Tibial artery (tissue), 4 donors: ENCODE results near the gene SEPTIN12.
A peak's percentile ranks its signal among the peaks of the same experiment; 100 is the strongest.

Source experiments
- DNase-seq, 2 donors: peaks; one replicate each; pipeline ENCODE4 v3.0.0-alpha.2; 2019
- H3K27ac ChIP-seq, 2 donors: fragments of 200-600 bp; sonication (generic) in 1 of 2; 1 replicate in 1 of 2; 2 replicates in 1 of 2; pipeline ENCODE4 v1.5.1; 2018 to 2019; ENCODE audit warnings: mild to moderate bottlenecking in 1 of 2
- H3K27me3 ChIP-seq, 2 donors: fragments of 200-600 bp; sonication (generic) in 1 of 2; one replicate each; pipeline versions ENCODE4 v1.5.1 to v1.6.0; 2016 to 2019
- H3K36me3 ChIP-seq, 3 donors: fragments of 200-600 bp; sonication (generic) in 2 of 3; one replicate each; pipeline ENCODE4 v1.5.1; 2016 to 2019; ENCODE audit warnings: mild to moderate bottlenecking in 2 of 3
- H3K4me1 ChIP-seq, 4 donors: fragments of 200-600 bp; sonication (generic) in 2 of 4; 1 replicate in 3 of 4; 2 replicates in 1 of 4; pipeline ENCODE4 v1.5.1; 2016 to 2019
- H3K4me3 ChIP-seq, 2 donors: fragments of 200-600 bp; sonication (generic) in 1 of 2; 1 replicate in 1 of 2; 2 replicates in 1 of 2; pipeline ENCODE4 v1.5.1; 2018 to 2019; ENCODE audit warnings: mild to moderate bottlenecking in 2 of 2
- H3K9me3 ChIP-seq, 3 donors: fragments of 200-600 bp; sonication (generic) in 1 of 3; one replicate each; pipeline ENCODE4 v1.5.1; 2016 to 2019
- intact Hi-C: fragments of 100-400 bp; cut with DNase I; formaldehyde crosslinking; loops from one replicate; pipeline ENCODE4 v1.15.0; 2023; ENCODE audit warnings: low total_unique reads
- TF ChIP-seq, protein P1 (sequence below), 2 experiments: fragments of 200-600 bp in 1 of 2; fragments of 450-650 bp in 1 of 2; IDR thresholded peaks; one replicate each; pipeline ENCODE4 v1.5.1; 2017 to 2019; ENCODE audit warnings: antibody characterized with exemption in 2 of 2, mild to moderate bottlenecking in 1 of 2, moderate library complexity in 1 of 2

SEPTIN12 gene

DNA sequence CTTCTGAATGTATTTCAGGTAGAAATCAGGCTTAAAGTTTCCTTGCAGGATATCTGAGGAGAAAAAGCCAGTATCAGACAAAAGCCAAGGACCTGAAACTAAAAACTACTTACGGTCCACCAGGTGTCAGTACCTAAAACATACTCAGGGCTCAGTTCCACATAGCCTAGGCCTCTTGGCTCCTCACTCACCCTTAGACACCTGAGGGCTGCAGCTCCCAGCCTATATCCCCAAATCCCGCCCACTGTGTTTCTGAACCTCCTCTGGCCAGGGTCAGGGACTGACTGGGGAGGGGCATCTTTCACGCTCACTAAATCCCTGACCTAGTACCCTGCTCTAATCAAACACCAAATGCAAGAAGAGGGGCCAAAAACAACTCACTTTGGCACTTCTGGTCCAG is 23.1 kb upstream of the SEPTIN12 start:
- peaks cover 60 to 99% (median 83%) of the 10 kb centered on the region in 3 donors for H3K36me3 ChIP-seq
- no peak overlapping the region for H3K27ac ChIP-seq
- DNase-seq = no peak
- no peaks in the 10 kb centered on the region for H3K27me3 ChIP-seq
- H3K9me3 ChIP-seq = no peaks in the 10 kb centered on the region
- TF ChIP-seq, protein P1, sequence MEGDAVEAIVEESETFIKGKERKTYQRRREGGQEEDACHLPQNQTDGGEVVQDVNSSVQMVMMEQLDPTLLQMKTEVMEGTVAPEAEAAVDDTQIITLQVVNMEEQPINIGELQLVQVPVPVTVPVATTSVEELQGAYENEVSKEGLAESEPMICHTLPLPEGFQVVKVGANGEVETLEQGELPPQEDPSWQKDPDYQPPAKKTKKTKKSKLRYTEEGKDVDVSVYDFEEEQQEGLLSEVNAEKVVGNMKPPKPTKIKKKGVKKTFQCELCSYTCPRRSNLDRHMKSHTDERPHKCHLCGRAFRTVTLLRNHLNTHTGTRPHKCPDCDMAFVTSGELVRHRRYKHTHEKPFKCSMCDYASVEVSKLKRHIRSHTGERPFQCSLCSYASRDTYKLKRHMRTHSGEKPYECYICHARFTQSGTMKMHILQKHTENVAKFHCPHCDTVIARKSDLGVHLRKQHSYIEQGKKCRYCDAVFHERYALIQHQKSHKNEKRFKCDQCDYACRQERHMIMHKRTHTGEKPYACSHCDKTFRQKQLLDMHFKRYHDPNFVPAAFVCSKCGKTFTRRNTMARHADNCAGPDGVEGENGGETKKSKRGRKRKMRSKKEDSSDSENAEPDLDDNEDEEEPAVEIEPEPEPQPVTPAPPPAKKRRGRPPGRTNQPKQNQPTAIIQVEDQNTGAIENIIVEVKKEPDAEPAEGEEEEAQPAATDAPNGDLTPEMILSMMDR (IDR thresholded peaks at IDR 0.05) = no peak
- no peaks in the 10 kb centered on the region for H3K4me1 ChIP-seq
- H3K4me3 ChIP-seq = no peak overlapping the region
- intact Hi-C loops = no loop called here

DNA sequence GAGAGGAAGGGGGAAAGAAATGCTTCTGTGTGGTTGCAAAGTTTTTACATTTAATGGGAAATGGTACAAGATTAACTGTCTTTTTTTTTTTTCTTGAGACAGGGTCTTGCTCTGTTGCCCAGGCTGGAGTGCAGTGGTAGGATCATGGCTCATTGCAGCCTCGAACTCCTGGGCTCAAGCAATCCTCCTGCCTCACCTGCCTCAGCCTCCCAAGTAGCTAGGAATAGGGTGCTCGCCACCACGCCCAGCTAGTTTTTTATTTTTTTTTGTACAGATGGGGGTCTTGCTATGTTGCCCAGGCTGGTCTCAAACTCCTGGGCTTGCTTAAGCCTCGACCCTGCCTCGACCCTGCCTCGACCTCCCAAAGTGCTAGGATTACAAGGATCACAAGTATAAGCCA is 18.1 kb upstream of the SEPTIN12 start:
- Histone ChIP-seq H3K27me3 (no peaks in the 10 kb centered on the region), H3K27ac (no peak overlapping the region), H3K4me3 (no peak overlapping the region), H3K4me1 (peaks cover 0 to 16% (median 10%) of the 10 kb centered on the region in 4 donors), H3K36me3 (peaks cover 28 to 72% (median 53%) of the 10 kb centered on the region in 3 donors), H3K9me3 (no peaks in the 10 kb centered on the region)
- intact Hi-C loops = no loop called here
- no peak for DNase-seq
- TF ChIP-seq, protein P1 (IDR thresholded peaks at IDR 0.05) = no peak

DNA sequence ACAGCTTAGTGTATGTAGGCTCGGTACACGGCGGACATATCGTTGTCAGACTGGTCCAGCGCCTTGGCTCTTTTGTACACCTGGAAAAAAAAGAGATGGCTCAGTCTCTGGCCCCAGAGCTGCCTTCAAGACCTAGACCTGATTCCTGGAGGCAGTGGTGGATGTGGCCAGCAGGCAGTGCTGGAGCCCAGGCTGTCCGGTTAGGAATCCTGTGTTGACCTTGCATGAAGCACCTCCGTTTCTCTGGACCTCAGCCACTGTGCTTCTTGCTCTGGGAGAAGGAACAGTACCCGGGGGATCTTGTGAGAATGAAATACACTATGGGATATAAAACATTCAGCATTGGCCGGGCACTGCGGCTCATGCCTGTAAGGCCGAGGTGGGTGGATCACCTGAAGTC is 17.1 kb upstream of the SEPTIN12 start:
- H3K27me3 ChIP-seq = no peaks in the 10 kb centered on the region
- H3K36me3 ChIP-seq = peaks cover 21 to 62% (median 47%) of the 10 kb centered on the region in 3 donors
- TF ChIP-seq, protein P1 (IDR thresholded peaks at IDR 0.05) = no peak
- peaks cover 0 to 23% (median 13%) of the 10 kb centered on the region in 4 donors for H3K4me1 ChIP-seq
- no peak for DNase-seq
- intact Hi-C loops = no loop called here
- no peak overlapping the region for H3K27ac ChIP-seq
- no peak overlapping the region for H3K4me3 ChIP-seq
- H3K9me3 ChIP-seq = no peaks in the 10 kb centered on the region

DNA sequence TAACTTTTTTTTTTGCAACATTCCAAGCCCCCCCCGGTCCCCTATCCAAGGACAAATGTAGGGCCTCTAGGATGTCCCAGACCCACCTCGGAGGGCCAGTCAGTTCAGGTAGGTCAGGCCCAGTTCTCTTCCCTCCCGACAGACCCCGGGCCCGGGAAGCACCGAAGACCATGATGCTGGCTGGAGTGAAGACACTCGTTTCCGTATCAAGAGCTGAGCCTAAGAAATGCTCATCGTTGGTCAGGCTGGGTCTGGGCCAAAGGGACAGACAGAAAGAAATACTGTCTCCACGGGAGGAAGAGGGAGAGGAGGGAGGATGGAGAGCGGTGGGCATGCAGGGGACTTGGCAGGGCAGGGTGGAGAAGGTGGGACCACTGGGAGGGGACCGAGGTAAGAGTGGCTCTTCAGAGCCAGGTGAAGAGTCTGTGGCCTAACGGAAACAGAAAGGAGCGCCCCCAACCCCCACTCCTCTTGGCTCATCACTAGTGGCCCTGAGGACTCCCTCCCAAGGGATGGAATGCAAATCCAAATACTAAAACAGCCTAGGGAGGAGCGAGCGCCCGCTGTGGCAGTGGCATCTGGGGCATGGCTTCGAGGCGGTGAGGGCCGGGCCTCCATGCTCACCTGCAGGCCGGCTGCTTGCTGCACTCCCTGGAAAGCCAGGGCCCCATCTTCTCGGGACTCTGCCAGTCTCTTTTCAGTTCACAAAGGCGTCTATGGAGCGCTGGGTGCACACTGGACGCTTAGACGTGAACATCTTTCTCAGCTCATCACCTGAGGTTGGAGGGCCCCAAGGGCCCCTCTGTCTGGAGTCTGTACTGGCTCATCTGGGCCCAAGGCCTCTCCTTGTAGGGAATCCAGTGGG is 16.0 kb upstream of the SEPTIN12 start:
- intact Hi-C loops = no loop called here
- H3K27me3 ChIP-seq = no peaks in the 10 kb centered on the region
- peaks cover 0 to 26% (median 13%) of the 10 kb centered on the region in 4 donors for H3K4me1 ChIP-seq
- H3K9me3 ChIP-seq = no peaks in the 10 kb centered on the region
- H3K4me3 ChIP-seq = no peak overlapping the region
- no peak for DNase-seq
- H3K36me3 ChIP-seq = peaks cover 12 to 57% (median 36%) of the 10 kb centered on the region in 3 donors
- TF ChIP-seq, protein P1 (IDR thresholded peaks at IDR 0.05) = no peak
- no peak overlapping the region for H3K27ac ChIP-seq

DNA sequence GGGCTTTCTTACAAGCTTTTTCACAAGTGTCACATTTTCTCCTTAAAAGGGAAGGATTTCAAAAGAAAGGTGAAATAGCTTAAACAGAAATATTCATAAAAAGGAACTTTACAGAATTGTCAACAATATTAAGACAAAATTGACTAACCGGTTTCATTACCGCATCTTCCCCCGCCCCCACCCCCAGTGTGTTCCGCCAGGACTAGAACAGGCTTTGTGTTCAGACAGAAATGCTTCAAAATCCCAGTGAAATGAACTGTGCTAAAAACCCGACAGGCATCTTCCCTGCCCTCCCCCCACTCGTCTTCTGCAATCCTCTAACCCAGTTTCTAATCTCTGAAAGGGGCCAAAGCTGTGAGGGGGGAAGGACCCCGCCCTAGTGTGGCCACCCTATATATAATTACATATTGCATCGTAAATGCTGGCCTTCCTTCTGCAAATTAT is 15.3 kb upstream of the SEPTIN12 start:
- DNase-seq = no peak
- intact Hi-C loops = no loop called here
- peak overlapping the region; percentile 74 to 79 for H3K4me3 ChIP-seq
- no peaks in the 10 kb centered on the region for H3K9me3 ChIP-seq
- TF ChIP-seq, protein P1 (IDR thresholded peaks at IDR 0.05) = no peak
- peaks cover 0 to 26% (median 13%) of the 10 kb centered on the region in 4 donors for H3K4me1 ChIP-seq
- H3K36me3 ChIP-seq = peaks cover 7 to 57% (median 35%) of the 10 kb centered on the region in 3 donors
- H3K27ac ChIP-seq = peak overlapping the region in 1 of 2 donors; percentile 82
- no peaks in the 10 kb centered on the region for H3K27me3 ChIP-seq
